Neutrophil (primary cell): ENCODE data around the gene TPPP.

Experiments used
- H3K27ac ChIP-seq: fragments of 200-600 bp; sonication (generic); 2 replicates; pipeline ENCODE4 v1.5.1; 2016; ENCODE audit warnings: mild to moderate bottlenecking, moderate library complexity
- H3K27me3 ChIP-seq: fragments of 200-600 bp; sonication (generic); 2 replicates; pipeline ENCODE4 v1.6.0; 2016; ENCODE audit warnings: mild to moderate bottlenecking
- H3K36me3 ChIP-seq: fragments of 200-600 bp; sonication (generic); 2 replicates; pipeline ENCODE4 v1.5.1; 2017
- H3K4me1 ChIP-seq, 2 experiments: fragments of 200-600 bp in 1 of 2; sonication (generic) in 1 of 2; 1 replicate in 1 of 2; 2 replicates in 1 of 2; pipeline versions ENCODE4 v1.5.1 to v1.6.1; 2013 to 2016; ENCODE audit warnings: low read depth in 1 of 2, low read length in 1 of 2, mild to moderate bottlenecking in 1 of 2, moderate library complexity in 1 of 2; ENCODE audit not compliant: control insufficient read depth in 1 of 2, insufficient read depth in 1 of 2
- H3K4me3 ChIP-seq, 2 experiments: fragments of 200-600 bp in 1 of 2; sonication (generic) in 1 of 2; 1 replicate in 1 of 2; 2 replicates in 1 of 2; pipeline ENCODE4 v1.5.1; 2013 to 2016; ENCODE audit warnings: low read depth in 1 of 2, low read length in 1 of 2, mild to moderate bottlenecking in 1 of 2, moderate library complexity in 1 of 2
- H3K9me3 ChIP-seq: fragments of 200-600 bp; sonication (generic); 2 replicates; pipeline ENCODE4 v1.5.1; 2016
- TF ChIP-seq, protein P1 (sequence below): fragments of 200-600 bp; sonication (generic); IDR thresholded peaks from 2 replicates; pipeline ENCODE4 v1.5.1; 2016; ENCODE audit warnings: antibody characterized with exemption

TPPP gene

DNA sequence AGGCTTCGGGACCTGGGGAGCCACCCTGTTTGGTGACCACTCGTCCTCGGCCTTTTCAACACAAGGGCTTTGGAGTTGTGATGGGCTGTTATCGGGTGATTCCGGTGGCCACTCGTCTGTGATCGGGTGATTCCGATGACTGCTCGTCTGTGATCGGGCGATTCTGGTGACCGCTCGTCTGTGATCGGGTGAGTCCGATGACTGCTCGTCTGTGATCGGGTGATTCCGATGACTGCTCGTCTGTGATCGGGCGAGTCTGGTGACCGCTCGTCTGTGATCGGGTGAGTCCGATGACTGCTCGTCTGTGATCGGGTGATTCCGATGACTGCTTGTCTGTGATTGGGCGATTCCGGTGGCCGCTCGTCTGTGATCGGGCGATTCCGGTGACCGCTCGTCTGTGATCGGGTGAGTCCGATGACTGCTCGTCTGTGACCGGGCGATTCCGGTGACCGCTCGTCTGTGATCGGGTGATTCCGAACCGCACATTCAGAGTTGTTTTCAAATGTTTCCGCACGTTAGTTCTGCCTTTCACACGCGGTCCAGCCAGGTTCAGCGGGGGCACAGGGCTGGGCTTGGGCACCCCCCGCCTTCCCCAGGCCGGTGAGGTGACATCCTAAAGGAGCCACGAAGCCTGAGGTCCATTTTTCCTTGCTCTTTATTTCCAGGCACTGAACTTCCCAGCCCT, 30.3 kb downstream of the TPPP start:
- Histone ChIP-seq H3K27me3 (no peaks in the 10 kb centered on the region), H3K9me3 (no peaks in the 10 kb centered on the region), H3K4me3 (no peak overlapping the region), H3K4me1 (no peaks in the 10 kb centered on the region), H3K27ac (no peak overlapping the region), H3K36me3 (peaks cover 50% of the 10 kb centered on the region)
- TF ChIP-seq, protein P1, sequence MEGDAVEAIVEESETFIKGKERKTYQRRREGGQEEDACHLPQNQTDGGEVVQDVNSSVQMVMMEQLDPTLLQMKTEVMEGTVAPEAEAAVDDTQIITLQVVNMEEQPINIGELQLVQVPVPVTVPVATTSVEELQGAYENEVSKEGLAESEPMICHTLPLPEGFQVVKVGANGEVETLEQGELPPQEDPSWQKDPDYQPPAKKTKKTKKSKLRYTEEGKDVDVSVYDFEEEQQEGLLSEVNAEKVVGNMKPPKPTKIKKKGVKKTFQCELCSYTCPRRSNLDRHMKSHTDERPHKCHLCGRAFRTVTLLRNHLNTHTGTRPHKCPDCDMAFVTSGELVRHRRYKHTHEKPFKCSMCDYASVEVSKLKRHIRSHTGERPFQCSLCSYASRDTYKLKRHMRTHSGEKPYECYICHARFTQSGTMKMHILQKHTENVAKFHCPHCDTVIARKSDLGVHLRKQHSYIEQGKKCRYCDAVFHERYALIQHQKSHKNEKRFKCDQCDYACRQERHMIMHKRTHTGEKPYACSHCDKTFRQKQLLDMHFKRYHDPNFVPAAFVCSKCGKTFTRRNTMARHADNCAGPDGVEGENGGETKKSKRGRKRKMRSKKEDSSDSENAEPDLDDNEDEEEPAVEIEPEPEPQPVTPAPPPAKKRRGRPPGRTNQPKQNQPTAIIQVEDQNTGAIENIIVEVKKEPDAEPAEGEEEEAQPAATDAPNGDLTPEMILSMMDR: no peak

DNA sequence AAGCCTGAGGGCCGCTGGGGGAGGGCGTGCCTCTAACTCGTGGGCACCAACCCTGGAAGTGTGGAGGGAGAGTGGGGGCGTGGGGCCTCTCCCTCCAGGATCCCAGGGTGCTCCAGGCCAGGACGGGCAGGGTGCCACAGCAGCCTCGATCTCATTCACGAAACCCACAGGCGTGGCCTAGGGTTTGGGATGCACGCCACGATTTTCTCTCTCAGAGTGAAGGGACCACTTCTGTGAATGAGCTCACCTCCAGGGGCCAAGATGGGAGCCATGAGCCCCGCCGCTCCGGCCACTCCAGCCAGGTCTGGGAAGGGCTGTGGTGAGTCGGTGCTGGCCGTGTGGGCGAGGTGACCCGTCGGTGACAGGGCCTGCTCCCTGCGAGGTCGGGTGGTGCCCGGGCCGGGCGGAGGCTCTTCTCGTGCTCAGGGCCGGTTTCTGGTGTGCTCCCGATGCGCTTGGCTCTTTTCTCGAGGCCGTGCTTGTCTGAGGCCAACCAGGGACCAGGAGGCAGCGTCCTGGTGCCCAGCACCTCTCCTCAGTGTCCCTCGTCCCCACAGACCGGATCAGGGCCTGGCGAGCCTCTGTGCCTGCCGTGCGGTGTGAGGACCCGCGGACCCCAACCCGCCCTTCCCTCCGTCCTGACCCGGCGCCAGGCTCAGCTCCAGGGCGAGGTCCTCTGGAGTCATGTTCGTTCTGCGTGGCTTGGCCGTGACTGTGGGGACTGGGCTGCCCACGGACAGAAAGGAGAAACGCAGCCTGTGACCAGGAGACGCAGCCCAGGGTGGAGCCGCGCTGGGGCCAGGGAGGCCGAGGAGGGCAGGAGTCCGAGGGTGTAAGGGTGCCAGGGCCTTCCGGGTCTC, 31.0 kb downstream of the TPPP start:
- TF ChIP-seq, protein P1: no peak
- H3K36me3 ChIP-seq: peaks cover 57% of the 10 kb centered on the region
- H3K9me3 ChIP-seq: no peaks in the 10 kb centered on the region
- H3K4me3 ChIP-seq: no peak overlapping the region
- H3K4me1 ChIP-seq: no peaks in the 10 kb centered on the region
- no peak overlapping the region for H3K27ac ChIP-seq
- no peaks in the 10 kb centered on the region for H3K27me3 ChIP-seq

DNA sequence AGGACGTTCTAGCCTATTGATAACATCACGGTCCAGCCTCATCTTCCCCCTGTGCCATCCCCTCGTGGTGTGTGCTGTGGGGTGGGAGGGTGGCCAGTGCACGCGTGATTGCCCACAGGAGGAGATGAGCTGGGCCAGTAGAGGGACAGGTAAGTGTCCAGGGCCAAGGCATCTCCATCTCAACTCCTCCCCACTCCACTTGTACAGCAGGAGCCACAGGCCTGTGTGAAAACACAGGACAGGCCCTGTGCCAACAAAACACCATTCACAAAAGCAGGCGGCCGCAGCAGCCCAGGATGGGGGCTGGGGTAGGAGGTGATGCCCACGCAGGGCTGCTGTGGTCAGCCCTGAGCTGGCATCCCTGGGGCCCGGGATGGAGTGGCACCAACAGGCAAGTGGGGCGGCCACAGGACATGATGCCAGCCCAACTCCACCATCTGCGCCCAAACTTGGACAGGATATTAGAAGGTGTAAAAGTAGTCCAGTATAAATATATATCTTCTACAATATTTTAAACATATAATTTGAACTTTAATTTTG, 32.6 kb downstream of the TPPP start:
- Histone ChIP-seq H3K27ac (no peak overlapping the region), H3K4me1 (no peaks in the 10 kb centered on the region), H3K4me3 (no peak overlapping the region), H3K9me3 (no peaks in the 10 kb centered on the region), H3K36me3 (peaks cover 52% of the 10 kb centered on the region), H3K27me3 (no peaks in the 10 kb centered on the region)
- TF ChIP-seq, protein P1: no peak

DNA sequence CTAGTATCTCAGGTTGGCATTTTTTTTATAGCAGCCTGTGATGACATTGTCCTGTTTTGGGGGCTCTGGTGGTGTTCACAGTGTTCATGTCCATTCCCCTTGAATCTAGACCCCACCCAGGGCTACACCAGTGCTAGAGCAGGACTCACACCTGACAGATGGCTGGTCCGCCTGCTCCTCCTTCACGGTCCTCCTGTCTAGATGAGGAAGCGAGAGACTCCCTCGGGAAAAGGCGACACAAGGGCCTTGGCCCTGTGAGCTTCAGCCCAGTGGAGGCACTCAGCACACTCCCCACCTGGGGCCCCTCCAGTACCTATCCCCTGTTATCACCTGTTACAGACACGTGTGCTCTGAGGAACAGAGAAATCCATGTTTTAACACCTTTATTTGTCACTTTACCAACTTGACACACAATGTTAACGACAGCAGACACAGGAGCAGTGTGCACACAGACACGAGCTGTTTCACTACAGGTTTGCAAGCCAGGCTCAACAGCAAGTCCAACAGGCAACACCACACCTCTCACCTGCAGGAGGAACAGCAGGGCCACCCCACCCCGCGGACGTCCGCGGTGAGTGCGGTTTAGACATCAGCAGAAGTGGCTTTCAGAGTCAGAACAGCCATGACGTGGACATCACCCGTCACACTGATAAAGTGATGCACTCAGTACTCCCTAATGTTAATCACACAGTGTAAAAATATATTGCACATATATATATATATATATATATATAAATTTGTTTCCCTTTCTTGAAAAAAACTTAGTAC, 33.5 kb downstream of the TPPP start:
- TF ChIP-seq, protein P1: no peak
- Histone ChIP-seq H3K27me3 (no peaks in the 10 kb centered on the region), H3K36me3 (peaks cover 45% of the 10 kb centered on the region), H3K4me3 (no peak overlapping the region), H3K27ac (no peak overlapping the region), H3K9me3 (no peaks in the 10 kb centered on the region), H3K4me1 (no peaks in the 10 kb centered on the region)

DNA sequence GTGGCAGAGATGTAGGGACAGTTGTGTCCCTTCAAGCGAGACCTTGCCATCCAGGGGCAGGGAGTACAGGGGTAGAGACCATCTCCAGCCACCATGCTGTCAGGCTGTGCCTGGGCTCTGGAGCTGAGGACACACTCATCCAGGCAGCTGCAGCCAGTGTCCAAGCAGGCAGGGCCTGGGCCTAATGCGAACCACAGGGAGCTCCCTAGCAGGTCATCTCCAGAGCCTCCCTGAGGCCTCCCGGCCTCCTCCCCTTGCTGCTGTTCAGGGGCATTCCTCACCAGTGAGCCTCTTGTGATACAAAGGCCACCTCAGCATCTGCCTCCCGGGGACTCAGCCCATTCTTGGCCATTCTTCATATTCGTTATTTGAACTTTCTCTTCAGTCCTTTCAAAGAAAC, 35.0 kb downstream of the TPPP start:
- Histone ChIP-seq H3K27me3 (no peaks in the 10 kb centered on the region), H3K9me3 (no peaks in the 10 kb centered on the region), H3K36me3 (peaks cover 32% of the 10 kb centered on the region), H3K27ac (no peak overlapping the region), H3K4me3 (no peak overlapping the region), H3K4me1 (no peaks in the 10 kb centered on the region)
- TF ChIP-seq, protein P1: no peak
